ENCODE measurements around the gene ZDHHC17. TPM values are rescaled to one million over a fixed set of nuclear protein-coding genes. Genes with fewer than 3 reads are reported as not detected.

Gene ZDHHC17
- total RNA-seq, 1 experiment from 2014 or later: 26.3 TPM

DNA sequence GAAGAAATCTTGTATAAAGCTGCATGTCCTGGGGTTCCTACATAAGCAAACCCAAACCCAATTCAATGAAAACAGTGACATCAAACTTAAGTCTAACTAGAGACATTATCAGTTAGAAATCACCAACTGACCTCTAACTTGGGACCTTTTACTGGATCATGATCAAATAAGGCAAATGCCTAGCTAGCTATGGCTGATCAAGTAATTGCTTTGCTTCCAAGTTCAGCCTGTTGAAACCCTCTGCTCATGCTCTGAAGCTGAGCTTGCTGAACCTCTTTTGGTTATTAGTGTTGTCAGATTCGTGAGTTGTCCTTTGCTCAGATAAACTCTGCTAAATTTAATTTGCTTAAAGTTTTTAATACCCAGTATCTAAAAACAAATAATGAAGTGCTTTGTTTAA lies 28.9 kb downstream of the ZDHHC17 start:
- ATAC-seq (no peak), DNase-seq (ENCODE audit: low read depth, low spot score) (no peak)
- in situ Hi-C loops (cut with HindIII; ENCODE audit: low pct_unique_long_range_greater_than_20kb, low sequenced_read_pairs): no loop called here
- ChIA-PET CTCF (interaction anchor here (0.7 kb wide), 1 partner anchor 95 kb away, joined by 3 read pairs; no protein-coding TSS in a partner anchor), POLR2A (interaction anchor here (0.6 kb wide), 1 partner anchor 22 kb away, joined by 3 read pairs; no protein-coding TSS in a partner anchor)
- H3K9me3 ChIP-seq (ENCODE audit: control insufficient read depth, insufficient read depth, low read depth, low read length): no peaks in the 10 kb centered on the region
- TF ChIP-seq POLR2AphosphoS5 (IDR thresholded peaks at IDR 0.05; ENCODE audit: low read depth, low read length) (no peak), TCF7L2 (IDR thresholded peaks at IDR 0.05; ENCODE audit: low read depth, low read length) (no peak), SIN3A (IDR thresholded peaks at IDR 0.05; ENCODE audit: borderline replicate concordance, insufficient read depth, low read depth, low read length) (no peak)
- TF ChIP-seq, protein P1, sequence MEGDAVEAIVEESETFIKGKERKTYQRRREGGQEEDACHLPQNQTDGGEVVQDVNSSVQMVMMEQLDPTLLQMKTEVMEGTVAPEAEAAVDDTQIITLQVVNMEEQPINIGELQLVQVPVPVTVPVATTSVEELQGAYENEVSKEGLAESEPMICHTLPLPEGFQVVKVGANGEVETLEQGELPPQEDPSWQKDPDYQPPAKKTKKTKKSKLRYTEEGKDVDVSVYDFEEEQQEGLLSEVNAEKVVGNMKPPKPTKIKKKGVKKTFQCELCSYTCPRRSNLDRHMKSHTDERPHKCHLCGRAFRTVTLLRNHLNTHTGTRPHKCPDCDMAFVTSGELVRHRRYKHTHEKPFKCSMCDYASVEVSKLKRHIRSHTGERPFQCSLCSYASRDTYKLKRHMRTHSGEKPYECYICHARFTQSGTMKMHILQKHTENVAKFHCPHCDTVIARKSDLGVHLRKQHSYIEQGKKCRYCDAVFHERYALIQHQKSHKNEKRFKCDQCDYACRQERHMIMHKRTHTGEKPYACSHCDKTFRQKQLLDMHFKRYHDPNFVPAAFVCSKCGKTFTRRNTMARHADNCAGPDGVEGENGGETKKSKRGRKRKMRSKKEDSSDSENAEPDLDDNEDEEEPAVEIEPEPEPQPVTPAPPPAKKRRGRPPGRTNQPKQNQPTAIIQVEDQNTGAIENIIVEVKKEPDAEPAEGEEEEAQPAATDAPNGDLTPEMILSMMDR (IDR thresholded peaks at IDR 0.05): no peak
- intact Hi-C loops (cut with micrococcal nuclease; ENCODE audit: unreplicated experiment): no loop called here
- H3K27ac ChIP-seq (ENCODE audit: low read length): no peak overlapping the region
- no peaks in the 10 kb centered on the region for H3K36me3 ChIP-seq (ENCODE audit: control insufficient read depth, insufficient read depth, low read length)
- 0 out of 2 replicates have a peak, but pooled peaks cover 5% of the 10 kb centered on the region for H3K4me1 ChIP-seq (ENCODE audit: control insufficient read depth, insufficient read depth, low read length)
- no TSS peak for BruUV-seq (replicated peaks)
- H3K27me3 ChIP-seq (ENCODE audit: control insufficient read depth, insufficient read depth, low read length): no peaks in the 10 kb centered on the region
- no peak overlapping the region for H3K4me3 ChIP-seq (ENCODE audit: low read depth in 2 of 2, low read length in 2 of 2)

DNA sequence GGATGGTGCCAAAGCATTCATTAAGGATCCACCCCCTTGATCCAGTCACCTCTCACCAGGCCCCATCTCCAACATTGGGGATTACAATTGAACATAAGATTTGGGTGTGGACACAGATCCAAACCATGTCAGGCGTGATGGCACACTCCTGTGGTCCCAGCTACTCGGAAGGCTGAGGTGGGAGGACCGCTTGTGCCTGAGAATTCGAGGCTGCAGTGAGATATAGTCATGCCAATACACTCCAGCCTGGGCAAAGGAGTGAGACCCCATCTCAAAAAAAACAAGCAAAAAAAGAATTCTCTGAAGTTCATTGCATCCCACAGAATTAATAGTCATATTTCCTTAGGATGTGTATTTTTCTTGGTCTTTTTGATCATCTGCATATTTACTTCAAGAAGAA lies 34.9 kb downstream of the ZDHHC17 start:
- in situ Hi-C loops (cut with HindIII; ENCODE audit: low pct_unique_long_range_greater_than_20kb, low sequenced_read_pairs): no loop called here
- BruUV-seq (replicated peaks): no TSS peak
- Histone ChIP-seq H3K27ac (ENCODE audit: low read length) (no peak overlapping the region), H3K36me3 (ENCODE audit: control insufficient read depth, insufficient read depth, low read length) (no peaks in the 10 kb centered on the region), H3K27me3 (ENCODE audit: control insufficient read depth, insufficient read depth, low read length) (no peaks in the 10 kb centered on the region), H3K4me1 (ENCODE audit: control insufficient read depth, insufficient read depth, low read length) (no peaks in the 10 kb centered on the region), H3K9me3 (ENCODE audit: control insufficient read depth, insufficient read depth, low read depth, low read length) (0 out of 2 replicates have a peak, but pooled peaks cover 3% of the 10 kb centered on the region), H3K4me3 (ENCODE audit: low read depth in 2 of 2, low read length in 2 of 2) (no peak overlapping the region)
- DNase-seq (ENCODE audit: low read depth, low spot score) (no peak), ATAC-seq (no peak)
- TF ChIP-seq, protein P1 (IDR thresholded peaks at IDR 0.05): no peak
- no peak for TF ChIP-seq POLR2AphosphoS5 (IDR thresholded peaks at IDR 0.05; ENCODE audit: low read depth, low read length)
- TF ChIP-seq TCF7L2 (IDR thresholded peaks at IDR 0.05; ENCODE audit: low read depth, low read length): no peak
- TF ChIP-seq, protein P2, sequence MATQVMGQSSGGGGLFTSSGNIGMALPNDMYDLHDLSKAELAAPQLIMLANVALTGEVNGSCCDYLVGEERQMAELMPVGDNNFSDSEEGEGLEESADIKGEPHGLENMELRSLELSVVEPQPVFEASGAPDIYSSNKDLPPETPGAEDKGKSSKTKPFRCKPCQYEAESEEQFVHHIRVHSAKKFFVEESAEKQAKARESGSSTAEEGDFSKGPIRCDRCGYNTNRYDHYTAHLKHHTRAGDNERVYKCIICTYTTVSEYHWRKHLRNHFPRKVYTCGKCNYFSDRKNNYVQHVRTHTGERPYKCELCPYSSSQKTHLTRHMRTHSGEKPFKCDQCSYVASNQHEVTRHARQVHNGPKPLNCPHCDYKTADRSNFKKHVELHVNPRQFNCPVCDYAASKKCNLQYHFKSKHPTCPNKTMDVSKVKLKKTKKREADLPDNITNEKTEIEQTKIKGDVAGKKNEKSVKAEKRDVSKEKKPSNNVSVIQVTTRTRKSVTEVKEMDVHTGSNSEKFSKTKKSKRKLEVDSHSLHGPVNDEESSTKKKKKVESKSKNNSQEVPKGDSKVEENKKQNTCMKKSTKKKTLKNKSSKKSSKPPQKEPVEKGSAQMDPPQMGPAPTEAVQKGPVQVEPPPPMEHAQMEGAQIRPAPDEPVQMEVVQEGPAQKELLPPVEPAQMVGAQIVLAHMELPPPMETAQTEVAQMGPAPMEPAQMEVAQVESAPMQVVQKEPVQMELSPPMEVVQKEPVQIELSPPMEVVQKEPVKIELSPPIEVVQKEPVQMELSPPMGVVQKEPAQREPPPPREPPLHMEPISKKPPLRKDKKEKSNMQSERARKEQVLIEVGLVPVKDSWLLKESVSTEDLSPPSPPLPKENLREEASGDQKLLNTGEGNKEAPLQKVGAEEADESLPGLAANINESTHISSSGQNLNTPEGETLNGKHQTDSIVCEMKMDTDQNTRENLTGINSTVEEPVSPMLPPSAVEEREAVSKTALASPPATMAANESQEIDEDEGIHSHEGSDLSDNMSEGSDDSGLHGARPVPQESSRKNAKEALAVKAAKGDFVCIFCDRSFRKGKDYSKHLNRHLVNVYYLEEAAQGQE (IDR thresholded peaks at IDR 0.05; ENCODE audit: insufficient read depth in 1 of 2, low read depth in 2 of 2, low read length in 1 of 2): no peak
- TF ChIP-seq SIN3A (IDR thresholded peaks at IDR 0.05; ENCODE audit: borderline replicate concordance, insufficient read depth, low read depth, low read length): no peak
- POLR2A ChIA-PET: no interaction called here
- intact Hi-C loops (cut with micrococcal nuclease; ENCODE audit: unreplicated experiment): no loop called here
- CTCF ChIA-PET: no interaction called here

Data from Panc1 (cell line).